ENCODE measurements around the gene ZFR2. TPM values are rescaled to one million over a fixed set of nuclear protein-coding genes. Genes with fewer than 3 reads are reported as not detected.

The ZFR2 gene
- total and polyA plus RNA-seq, 10 of the 15 experiments (the other 5 are each of a cell fraction or from before 2014, with no cell fraction given), result 0.18 TPM; not detected in 9

DNA sequence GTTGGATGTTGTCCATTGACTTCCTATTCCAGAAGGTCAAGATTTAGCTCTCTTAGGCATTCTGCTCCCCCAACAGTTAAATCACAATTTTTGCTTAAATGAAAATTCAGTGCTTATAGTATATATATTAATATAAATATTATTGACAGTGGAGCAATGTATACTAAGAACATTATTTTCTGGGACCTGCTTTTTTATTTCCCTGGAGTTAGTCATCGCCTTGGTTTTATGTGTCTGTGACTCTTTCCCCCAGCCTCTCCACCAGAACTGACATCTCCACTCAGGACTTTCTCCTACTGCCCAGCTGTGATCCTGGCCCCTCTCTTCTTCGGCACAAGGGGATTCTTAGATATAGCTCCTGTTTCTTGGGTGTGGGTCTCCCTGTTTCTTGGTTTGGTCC lies 72.5 kb downstream of the ZFR2 start:
- no peak overlapping the region for H3K9ac ChIP-seq (ENCODE audit: control insufficient read depth, insufficient read depth, low read length)
- ATAC-seq, result no peak
- ChIA-PET POLR2A (no interaction called here), RAD21 (ENCODE audit: unreplicated experiment) (interaction anchor here (0.7 kb wide), 1 partner anchor 26 kb away, joined by 3 read pairs; no protein-coding TSS in a partner anchor), SMC1A (ENCODE audit: uncharacterized antibody, unreplicated experiment) (no interaction called here), CTCF (interaction anchor here (0.8 kb wide), 1 partner anchor 8 kb away, joined by 3 read pairs; no protein-coding TSS in a partner anchor)
- 17% methylated on average over 2 of the region's 2 CpGs for WGBS (ENCODE audit: insufficient coverage, insufficient replicate concordance, low lambda C conversion rate, missing lambda C conversion rate)
- no TSS peak for BruUV-seq (replicated peaks)
- H3K4me1 ChIP-seq (ENCODE audit: control insufficient read depth, insufficient read depth, low read length), result 0 out of 2 replicates have a peak, but pooled peaks cover 4% of the 10 kb centered on the region
- no peak for FAIRE-seq
- no peaks in the 10 kb centered on the region; a peak in 1 of 4 replicates for H3K27me3 ChIP-seq (replicated peaks in 1 of 2; ENCODE audit: control insufficient read depth in 2 of 2, insufficient read depth in 2 of 2, low read length in 1 of 2)
- H2AFZ ChIP-seq (ENCODE audit: control insufficient read depth, low read depth, low read length), result no peak overlapping the region
- no peaks in the 10 kb centered on the region; the same call in 1 of the 3 replicates for H3K9me3 ChIP-seq (replicated peaks; ENCODE audit: control insufficient read depth, insufficient read depth, low read length)
- H3K4me2 ChIP-seq (ENCODE audit: control insufficient read depth, insufficient read depth), result no peak overlapping the region
- no peaks in the 10 kb centered on the region for H3K79me2 ChIP-seq (ENCODE audit: control insufficient read depth, insufficient read depth, low read length)
- intact Hi-C loops (cut with micrococcal nuclease; ENCODE audit: unreplicated experiment), result no loop called here
- DNase-seq (ENCODE audit: low read depth, low spot score), result no peak
- H3K36me3 ChIP-seq (ENCODE audit: control insufficient read depth in 2 of 2, insufficient read depth in 2 of 2, low read length in 1 of 2), result no peaks in the 10 kb centered on the region
- no peak overlapping the region for H3K4me3 ChIP-seq
- H3K27ac ChIP-seq (ENCODE audit: control insufficient read depth, insufficient read depth), result no peak overlapping the region
- in situ Hi-C loops (cut with MboI), result no loop called here
- H4K20me1 ChIP-seq (ENCODE audit: control insufficient read depth, insufficient read depth), result no peaks in the 10 kb centered on the region
- TF ChIP-seq RAD51 (IDR thresholded peaks at IDR 0.05) (no peak), WRNIP1 (IDR thresholded peaks at IDR 0.05; ENCODE audit: borderline replicate concordance, low read depth, low read length) (no peak), EZH2 (IDR thresholded peaks at IDR 0.05; ENCODE audit: borderline replicate concordance, control insufficient read depth, low read depth, low read length) (no peak), NR2C2 (IDR thresholded peaks at IDR 0.05; ENCODE audit: borderline replicate concordance, control insufficient read depth, insufficient read length, low read depth) (no peak), NFYA (IDR thresholded peaks at IDR 0.05; ENCODE audit: borderline replicate concordance, low read depth, low read length) (no peak), CBX3 (IDR thresholded peaks at IDR 0.05; ENCODE audit: borderline replicate concordance, low read depth) (no peak), RBBP5 (conservative IDR thresholded peaks at IDR 0.05) (no peak)
- TF ChIP-seq, protein P1, sequence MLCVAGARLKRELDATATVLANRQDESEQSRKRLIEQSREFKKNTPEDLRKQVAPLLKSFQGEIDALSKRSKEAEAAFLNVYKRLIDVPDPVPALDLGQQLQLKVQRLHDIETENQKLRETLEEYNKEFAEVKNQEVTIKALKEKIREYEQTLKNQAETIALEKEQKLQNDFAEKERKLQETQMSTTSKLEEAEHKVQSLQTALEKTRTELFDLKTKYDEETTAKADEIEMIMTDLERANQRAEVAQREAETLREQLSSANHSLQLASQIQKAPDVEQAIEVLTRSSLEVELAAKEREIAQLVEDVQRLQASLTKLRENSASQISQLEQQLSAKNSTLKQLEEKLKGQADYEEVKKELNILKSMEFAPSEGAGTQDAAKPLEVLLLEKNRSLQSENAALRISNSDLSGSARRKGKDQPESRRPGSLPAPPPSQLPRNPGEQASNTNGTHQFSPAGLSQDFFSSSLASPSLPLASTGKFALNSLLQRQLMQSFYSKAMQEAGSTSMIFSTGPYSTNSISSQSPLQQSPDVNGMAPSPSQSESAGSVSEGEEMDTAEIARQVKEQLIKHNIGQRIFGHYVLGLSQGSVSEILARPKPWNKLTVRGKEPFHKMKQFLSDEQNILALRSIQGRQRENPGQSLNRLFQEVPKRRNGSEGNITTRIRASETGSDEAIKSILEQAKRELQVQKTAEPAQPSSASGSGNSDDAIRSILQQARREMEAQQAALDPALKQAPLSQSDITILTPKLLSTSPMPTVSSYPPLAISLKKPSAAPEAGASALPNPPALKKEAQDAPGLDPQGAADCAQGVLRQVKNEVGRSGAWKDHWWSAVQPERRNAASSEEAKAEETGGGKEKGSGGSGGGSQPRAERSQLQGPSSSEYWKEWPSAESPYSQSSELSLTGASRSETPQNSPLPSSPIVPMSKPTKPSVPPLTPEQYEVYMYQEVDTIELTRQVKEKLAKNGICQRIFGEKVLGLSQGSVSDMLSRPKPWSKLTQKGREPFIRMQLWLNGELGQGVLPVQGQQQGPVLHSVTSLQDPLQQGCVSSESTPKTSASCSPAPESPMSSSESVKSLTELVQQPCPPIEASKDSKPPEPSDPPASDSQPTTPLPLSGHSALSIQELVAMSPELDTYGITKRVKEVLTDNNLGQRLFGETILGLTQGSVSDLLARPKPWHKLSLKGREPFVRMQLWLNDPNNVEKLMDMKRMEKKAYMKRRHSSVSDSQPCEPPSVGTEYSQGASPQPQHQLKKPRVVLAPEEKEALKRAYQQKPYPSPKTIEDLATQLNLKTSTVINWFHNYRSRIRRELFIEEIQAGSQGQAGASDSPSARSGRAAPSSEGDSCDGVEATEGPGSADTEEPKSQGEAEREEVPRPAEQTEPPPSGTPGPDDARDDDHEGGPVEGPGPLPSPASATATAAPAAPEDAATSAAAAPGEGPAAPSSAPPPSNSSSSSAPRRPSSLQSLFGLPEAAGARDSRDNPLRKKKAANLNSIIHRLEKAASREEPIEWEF (IDR thresholded peaks at IDR 0.05; ENCODE audit: insufficient replicate concordance, low read depth, low read length), result no peak
- TF ChIP-seq, protein P2, sequence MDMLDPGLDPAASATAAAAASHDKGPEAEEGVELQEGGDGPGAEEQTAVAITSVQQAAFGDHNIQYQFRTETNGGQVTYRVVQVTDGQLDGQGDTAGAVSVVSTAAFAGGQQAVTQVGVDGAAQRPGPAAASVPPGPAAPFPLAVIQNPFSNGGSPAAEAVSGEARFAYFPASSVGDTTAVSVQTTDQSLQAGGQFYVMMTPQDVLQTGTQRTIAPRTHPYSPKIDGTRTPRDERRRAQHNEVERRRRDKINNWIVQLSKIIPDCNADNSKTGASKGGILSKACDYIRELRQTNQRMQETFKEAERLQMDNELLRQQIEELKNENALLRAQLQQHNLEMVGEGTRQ (IDR thresholded peaks at IDR 0.05; ENCODE audit: borderline replicate concordance, low read depth, low read length), result no peak
- TF ChIP-seq, protein P3, sequence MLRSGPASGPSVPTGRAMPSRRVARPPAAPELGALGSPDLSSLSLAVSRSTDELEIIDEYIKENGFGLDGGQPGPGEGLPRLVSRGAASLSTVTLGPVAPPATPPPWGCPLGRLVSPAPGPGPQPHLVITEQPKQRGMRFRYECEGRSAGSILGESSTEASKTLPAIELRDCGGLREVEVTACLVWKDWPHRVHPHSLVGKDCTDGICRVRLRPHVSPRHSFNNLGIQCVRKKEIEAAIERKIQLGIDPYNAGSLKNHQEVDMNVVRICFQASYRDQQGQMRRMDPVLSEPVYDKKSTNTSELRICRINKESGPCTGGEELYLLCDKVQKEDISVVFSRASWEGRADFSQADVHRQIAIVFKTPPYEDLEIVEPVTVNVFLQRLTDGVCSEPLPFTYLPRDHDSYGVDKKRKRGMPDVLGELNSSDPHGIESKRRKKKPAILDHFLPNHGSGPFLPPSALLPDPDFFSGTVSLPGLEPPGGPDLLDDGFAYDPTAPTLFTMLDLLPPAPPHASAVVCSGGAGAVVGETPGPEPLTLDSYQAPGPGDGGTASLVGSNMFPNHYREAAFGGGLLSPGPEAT (IDR thresholded peaks at IDR 0.05; ENCODE audit: low read depth), result no peak
- TF ChIP-seq, protein P4, sequence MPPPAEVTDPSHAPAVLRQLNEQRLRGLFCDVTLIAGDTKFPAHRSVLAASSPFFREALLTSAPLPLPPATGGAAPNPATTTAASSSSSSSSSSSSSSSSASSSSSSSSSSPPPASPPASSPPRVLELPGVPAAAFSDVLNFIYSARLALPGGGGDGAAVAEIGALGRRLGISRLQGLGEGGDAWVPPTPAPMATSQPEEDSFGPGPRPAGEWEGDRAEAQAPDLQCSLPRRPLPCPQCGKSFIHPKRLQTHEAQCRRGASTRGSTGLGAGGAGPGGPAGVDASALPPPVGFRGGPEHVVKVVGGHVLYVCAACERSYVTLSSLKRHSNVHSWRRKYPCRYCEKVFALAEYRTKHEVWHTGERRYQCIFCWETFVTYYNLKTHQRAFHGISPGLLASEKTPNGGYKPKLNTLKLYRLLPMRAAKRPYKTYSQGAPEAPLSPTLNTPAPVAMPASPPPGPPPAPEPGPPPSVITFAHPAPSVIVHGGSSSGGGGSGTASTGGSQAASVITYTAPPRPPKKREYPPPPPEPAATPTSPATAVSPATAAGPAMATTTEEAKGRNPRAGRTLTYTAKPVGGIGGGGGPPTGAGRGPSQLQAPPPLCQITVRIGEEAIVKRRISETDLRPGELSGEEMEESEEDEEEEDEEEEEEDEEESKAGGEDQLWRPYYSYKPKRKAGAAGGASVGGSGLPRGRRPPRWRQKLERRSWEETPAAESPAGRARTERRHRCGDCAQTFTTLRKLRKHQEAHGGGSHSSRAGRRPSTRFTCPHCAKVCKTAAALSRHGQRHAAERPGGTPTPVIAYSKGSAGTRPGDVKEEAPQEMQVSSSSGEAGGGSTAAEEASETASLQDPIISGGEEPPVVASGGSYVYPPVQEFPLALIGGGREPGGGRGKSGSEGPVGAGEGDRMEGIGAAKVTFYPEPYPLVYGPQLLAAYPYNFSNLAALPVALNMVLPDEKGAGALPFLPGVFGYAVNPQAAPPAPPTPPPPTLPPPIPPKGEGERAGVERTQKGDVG (CRISPR knock-in tag; IDR thresholded peaks at IDR 0.05), result no peak
